Subcutaneous adipose tissue (tissue), 4 donors: ENCODE results near the gene COL19A1. TPM values are rescaled to one million over a fixed set of nuclear protein-coding genes. Genes with fewer than 3 reads are reported as not detected.

Source experiments
- total RNA-seq, 4 donors: library from RNA; depleted of rRNA; stranded (reverse); fragments of >200 nt; gene quantifications; one replicate each; pipeline ENCODE4 v1.1.0, GENCODE V29; 2016
- TF ChIP-seq, protein P1 (sequence below): fragments of 450-650 bp; IDR thresholded peaks from one replicate; pipeline ENCODE4 v1.5.1; 2016; ENCODE audit warnings: low read depth, mild to moderate bottlenecking, control low read depth, antibody characterized with exemption, moderate library complexity

COL19A1 gene
- total RNA-seq, 4 donors from 2014 or later = not detected

DNA sequence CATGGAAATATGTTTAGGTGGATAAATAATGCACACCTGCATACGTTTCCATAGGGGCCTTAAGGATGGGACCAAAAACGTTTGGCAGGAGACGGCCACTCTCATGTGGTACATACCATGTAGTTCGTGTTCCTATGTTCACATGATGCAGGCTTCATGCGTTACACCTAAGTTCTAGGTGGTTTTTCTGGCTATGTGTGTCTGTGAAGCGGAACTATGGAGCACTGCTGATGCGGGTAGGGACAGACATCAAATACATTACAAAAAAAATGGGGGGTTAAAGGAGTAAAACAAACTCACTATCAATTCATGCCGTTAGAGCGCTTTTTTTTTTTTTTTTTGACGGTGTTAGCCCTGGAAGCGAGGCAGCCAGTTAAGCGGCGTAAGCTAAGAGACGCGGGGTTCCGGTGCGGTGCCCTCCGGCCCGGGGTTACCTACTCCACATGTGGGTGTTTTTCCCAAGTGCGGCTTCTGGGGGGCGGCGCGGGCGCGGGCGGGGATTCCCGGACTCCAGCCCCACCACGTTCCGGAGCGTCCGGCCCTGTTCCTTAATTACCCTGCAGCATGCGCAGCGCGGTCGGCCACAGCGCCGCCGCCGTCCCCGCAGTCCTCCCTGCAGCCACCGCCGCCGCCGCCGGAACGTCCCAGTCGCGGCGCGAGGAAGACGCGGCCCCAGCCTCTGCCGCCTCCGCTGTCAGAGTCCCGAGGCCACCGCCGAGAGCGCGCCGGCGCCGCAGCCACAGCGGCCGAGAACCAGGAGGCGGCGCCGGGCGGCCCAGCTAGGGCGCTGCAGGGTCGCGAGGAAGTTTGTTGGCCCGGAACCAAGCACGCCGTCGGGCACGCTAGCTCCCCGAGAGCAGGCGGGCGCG is 648 bp downstream of the COL19A1 start:
- TF ChIP-seq, protein P1, sequence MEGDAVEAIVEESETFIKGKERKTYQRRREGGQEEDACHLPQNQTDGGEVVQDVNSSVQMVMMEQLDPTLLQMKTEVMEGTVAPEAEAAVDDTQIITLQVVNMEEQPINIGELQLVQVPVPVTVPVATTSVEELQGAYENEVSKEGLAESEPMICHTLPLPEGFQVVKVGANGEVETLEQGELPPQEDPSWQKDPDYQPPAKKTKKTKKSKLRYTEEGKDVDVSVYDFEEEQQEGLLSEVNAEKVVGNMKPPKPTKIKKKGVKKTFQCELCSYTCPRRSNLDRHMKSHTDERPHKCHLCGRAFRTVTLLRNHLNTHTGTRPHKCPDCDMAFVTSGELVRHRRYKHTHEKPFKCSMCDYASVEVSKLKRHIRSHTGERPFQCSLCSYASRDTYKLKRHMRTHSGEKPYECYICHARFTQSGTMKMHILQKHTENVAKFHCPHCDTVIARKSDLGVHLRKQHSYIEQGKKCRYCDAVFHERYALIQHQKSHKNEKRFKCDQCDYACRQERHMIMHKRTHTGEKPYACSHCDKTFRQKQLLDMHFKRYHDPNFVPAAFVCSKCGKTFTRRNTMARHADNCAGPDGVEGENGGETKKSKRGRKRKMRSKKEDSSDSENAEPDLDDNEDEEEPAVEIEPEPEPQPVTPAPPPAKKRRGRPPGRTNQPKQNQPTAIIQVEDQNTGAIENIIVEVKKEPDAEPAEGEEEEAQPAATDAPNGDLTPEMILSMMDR = no peak

DNA sequence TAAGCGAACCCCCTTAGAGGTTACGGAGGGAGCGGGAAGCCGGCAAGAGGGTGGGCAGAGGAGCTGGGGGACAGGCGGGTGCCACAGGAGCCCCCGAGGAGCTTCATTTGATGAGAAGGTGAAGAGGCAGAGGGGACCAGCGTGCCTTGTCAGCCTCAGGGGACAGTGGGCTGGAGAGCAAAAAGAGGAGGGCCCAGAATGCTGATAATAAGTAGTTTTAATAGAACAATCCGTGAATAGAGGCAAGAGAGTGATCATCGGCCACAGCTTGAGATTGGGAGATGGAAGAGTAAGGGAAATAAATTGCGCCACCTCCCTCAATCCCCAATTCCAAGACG is 1.3 kb downstream of the COL19A1 start:
- TF ChIP-seq, protein P1 = no peak

DNA sequence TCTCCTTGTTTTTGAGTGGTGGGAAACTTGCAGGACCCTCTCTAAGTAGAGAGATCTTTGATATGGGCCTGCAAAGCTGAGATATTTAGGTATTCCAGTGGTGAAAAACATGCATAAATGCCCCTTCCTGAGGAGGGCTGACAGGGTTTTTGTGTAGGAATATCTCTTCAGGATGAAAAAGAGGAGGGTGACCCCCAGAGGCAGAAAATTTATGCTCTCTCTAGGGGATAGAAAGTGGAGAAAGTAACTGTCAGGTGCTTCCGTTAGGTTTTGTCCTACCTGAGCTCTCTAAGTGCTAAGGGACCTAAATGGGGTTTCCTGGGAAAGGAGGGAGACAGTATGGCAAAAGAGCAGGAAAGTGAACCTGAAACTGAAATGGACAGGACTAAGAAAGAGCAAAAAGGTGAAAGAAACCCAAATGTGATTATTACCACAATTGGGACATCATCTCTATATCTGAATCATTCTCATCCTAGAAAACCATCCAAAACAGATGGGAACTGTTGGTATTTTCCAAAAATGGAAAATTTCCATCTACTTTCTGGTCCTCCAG is 2.0 kb downstream of the COL19A1 start:
- TF ChIP-seq, protein P1 = no peak

DNA sequence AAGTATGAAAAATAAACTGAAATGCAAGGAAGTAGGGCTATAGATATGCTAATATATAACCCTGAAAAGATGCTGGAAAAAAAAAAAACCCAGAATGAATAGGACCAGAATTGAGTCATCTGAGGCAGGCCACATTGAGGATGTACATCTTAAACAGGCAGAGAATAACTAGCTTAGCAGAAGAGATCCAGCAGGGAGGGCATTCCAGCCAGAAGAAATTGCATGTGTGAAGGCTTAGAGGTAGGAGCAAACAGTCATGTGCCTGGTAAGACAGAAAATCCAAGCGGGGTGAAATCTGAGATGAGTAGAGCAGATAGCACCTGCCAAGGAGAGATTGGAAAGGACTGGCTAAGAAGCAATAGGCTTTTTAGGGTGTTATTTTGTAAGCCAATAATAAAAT is 2.6 kb downstream of the COL19A1 start:
- TF ChIP-seq, protein P1 = no peak

DNA sequence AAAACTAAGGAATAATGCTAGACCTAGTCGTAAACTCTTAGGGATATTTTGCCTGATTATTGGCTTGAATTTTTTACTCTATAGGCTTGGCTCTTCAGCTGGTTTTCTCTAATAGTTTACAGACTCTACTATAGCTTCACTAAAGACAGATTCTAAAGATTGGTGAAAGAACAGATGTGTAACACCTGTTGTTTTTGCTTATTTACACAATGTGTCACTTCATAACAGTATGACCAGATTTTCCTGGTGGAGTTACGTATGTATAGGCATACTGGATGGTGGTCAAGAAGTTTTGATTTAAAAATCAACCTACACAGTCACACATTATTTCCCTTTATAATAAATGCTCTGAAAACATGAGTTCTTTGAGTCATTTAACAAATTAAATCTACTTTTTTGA is 4.8 kb downstream of the COL19A1 start:
- TF ChIP-seq, protein P1 = no peak

DNA sequence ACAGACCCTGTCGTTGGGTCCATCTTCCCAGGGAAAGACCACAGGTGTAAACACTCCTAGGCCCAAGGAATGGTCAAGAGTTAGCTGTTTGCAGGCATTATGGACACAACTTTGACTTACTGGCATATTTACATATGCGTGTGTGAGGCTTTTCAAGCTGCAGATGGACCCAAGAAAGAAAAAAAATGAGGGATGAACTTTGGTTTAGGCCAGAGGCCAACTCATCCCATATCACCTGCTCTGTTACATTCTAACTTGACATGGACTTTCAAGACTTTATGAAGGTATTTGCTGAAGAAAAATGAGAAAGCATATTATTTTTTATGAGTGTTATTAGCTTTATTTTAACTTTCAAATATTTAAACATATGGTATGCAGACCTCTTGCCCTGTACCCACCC is 6.9 kb downstream of the COL19A1 start:
- TF ChIP-seq, protein P1 = no peak

DNA sequence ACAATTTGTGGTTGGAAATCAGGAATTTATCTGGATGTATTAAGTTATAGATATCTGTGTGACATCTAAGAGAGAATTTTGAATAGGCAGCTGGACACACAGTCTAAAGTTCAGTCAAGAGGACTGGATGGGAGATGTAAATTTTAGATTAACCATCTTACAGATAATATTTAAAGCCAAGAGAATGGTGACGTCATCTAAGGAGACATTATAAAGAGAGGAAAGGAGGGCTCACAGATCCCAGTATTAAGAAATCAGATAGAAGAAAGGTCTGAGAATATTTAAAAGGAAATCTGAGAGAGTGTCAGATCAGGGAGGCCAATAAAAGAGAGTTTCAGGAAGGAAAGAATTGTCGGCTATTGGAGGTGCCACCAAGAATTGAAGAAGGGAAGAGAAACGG is 9.4 kb downstream of the COL19A1 start:
- TF ChIP-seq, protein P1 = no peak
